ENCODE results near the gene CLTCL1. TPM values are rescaled to one million over a fixed set of nuclear protein-coding genes. Genes with fewer than 3 reads are reported as not detected.
"Not testable (repeated sequence)": the region's sequence is repeated elsewhere in the genome, so short reads cannot be mapped to it uniquely, and the experiment has no call there.

The CLTCL1 gene
- total RNA-seq, 1 donor from 2014 or later, result 3.4 TPM

- no peak for DNase-seq (ENCODE audit: low spot score)
Observed at GRCh38 chr22:19290400-19291217, 910 bp downstream of the CLTCL1 start.

- DNase-seq (ENCODE audit: low spot score), result no peak
Observed at GRCh38 chr22:19289475-19290161, 1.9 kb downstream of the CLTCL1 start.

- DNase-seq (ENCODE audit: low spot score), result no peak
Observed at GRCh38 chr22:19287889-19288288, 3.6 kb downstream of the CLTCL1 start.

- no peak for DNase-seq (ENCODE audit: low spot score)
Observed at GRCh38 chr22:19287076-19287707, 4.3 kb downstream of the CLTCL1 start.

GRCh38 chr22:19285831-19286230, 5.7 kb downstream of the CLTCL1 start:
- DNase-seq (ENCODE audit: low spot score), result no peak

GRCh38 chr22:19279143-19279542, 12.4 kb downstream of the CLTCL1 start:
- not testable (repeated sequence) for DNase-seq (ENCODE audit: low spot score)

GRCh38 chr22:19277785-19278184, 13.7 kb downstream of the CLTCL1 start:
- DNase-seq (ENCODE audit: low spot score), result no peak

- no peak for DNase-seq (ENCODE audit: low spot score)
Observed at GRCh38 chr22:19275919-19276600, 15.5 kb downstream of the CLTCL1 start.

GRCh38 chr22:19275513-19275912, 16.0 kb downstream of the CLTCL1 start:
- DNase-seq (ENCODE audit: low spot score), result no peak

GRCh38 chr22:19275104-19275503, 16.4 kb downstream of the CLTCL1 start:
- DNase-seq (ENCODE audit: low spot score), result no peak

- no peak for DNase-seq (ENCODE audit: low spot score)
Observed at GRCh38 chr22:19271856-19272535, 19.5 kb downstream of the CLTCL1 start.

- no peak for DNase-seq (ENCODE audit: low spot score)
Observed at GRCh38 chr22:19271273-19271855, 20.2 kb downstream of the CLTCL1 start.

- DNase-seq (ENCODE audit: low spot score), result no peak
Observed at GRCh38 chr22:19270873-19271272, 20.6 kb downstream of the CLTCL1 start.

- DNase-seq (ENCODE audit: low spot score), result no peak
Observed at GRCh38 chr22:19266547-19267086, 24.9 kb downstream of the CLTCL1 start.

- no peak for DNase-seq (ENCODE audit: low spot score)
Observed at GRCh38 chr22:19265779-19266178, 25.7 kb downstream of the CLTCL1 start.

- no peak for DNase-seq (ENCODE audit: low spot score)
Observed at GRCh38 chr22:19260804-19261203, 30.7 kb downstream of the CLTCL1 start.

GRCh38 chr22:19260194-19260593, 31.3 kb downstream of the CLTCL1 start:
- no peak for DNase-seq (ENCODE audit: low spot score)

GRCh38 chr22:19258968-19259288, 32.6 kb downstream of the CLTCL1 start:
- not testable (repeated sequence) for DNase-seq (ENCODE audit: low spot score)

- DNase-seq (ENCODE audit: low spot score), result no peak
Observed at GRCh38 chr22:19258371-19258770, 33.1 kb downstream of the CLTCL1 start.

- not testable (repeated sequence) for DNase-seq (ENCODE audit: low spot score)
Observed at GRCh38 chr22:19256362-19256761, 35.2 kb downstream of the CLTCL1 start.

- DNase-seq (ENCODE audit: low spot score), result no peak
Observed at GRCh38 chr22:19253143-19253542, 38.4 kb downstream of the CLTCL1 start.
